ENCODE results near the gene SPATA2L. TPM values are rescaled to one million over a fixed set of nuclear protein-coding genes. Genes with fewer than 3 reads are reported as not detected.

The SPATA2L gene
- total RNA-seq, 1 donor from 2014 or later = 7.5 TPM

DNA sequence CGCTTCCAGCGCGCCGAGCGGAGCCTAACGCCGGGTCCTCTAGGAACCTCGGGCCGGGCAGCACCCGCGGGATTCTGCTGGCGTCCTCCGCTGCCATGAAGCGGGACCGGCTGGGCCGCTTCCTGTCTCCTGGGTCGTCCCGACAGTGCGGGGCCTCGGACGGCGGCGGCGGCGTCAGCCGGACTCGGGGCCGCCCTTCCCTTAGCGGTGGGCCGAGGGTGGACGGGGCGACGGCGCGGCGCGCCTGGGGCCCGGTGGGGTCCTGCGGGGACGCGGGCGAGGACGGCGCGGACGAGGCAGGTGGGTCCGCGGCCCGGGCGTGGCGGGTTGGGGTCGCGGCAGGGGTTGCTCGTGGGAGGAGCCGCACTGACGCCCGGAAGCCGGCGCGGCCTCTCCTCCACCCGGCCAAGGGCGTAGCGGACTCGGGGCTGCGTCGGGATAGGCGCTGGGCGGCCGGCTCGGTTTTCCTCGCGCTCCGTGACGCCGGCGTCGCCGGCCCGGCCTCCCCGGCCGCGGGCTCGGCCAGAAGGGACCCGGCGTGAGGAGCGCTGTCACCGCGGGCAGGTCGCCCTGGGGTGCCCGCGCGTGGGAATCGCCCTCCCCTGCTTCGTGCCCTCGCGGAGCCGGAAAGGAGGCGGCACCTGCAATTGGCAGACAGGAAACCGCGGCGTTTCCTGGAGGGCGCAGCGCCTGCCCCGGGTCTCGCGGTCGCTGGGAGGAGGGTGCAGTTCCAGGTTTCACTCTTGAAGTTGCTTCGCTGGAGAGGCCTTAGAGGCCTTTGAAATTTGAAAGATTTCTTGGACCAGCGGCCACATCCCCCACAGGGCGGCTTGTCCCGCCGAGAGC is 20.3 kb upstream of the SPATA2L start:
- Mint-ChIP-seq H3K27me3 (ENCODE audit: unreplicated experiment) (peaks cover 23% of the 10 kb centered on the region), H3K9me3 (ENCODE audit: unreplicated experiment) (no peaks in the 10 kb centered on the region), H3K27ac (ENCODE audit: unreplicated experiment) (no peak overlapping the region), H3K36me3 (ENCODE audit: low read depth, unreplicated experiment) (peaks cover 11% of the 10 kb centered on the region), H3K4me3 (ENCODE audit: unreplicated experiment) (peak overlapping the region; percentile 86), H3K4me1 (ENCODE audit: unreplicated experiment) (peaks cover 13% of the 10 kb centered on the region)
- TF ChIP-seq, protein P1, sequence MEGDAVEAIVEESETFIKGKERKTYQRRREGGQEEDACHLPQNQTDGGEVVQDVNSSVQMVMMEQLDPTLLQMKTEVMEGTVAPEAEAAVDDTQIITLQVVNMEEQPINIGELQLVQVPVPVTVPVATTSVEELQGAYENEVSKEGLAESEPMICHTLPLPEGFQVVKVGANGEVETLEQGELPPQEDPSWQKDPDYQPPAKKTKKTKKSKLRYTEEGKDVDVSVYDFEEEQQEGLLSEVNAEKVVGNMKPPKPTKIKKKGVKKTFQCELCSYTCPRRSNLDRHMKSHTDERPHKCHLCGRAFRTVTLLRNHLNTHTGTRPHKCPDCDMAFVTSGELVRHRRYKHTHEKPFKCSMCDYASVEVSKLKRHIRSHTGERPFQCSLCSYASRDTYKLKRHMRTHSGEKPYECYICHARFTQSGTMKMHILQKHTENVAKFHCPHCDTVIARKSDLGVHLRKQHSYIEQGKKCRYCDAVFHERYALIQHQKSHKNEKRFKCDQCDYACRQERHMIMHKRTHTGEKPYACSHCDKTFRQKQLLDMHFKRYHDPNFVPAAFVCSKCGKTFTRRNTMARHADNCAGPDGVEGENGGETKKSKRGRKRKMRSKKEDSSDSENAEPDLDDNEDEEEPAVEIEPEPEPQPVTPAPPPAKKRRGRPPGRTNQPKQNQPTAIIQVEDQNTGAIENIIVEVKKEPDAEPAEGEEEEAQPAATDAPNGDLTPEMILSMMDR (IDR thresholded peaks at IDR 0.05; ENCODE audit: unreplicated experiment) = no peak
- DNase-seq (ENCODE audit: low spot score) = peak; percentile 61

- peaks cover 13% of the 10 kb centered on the region for H3K4me1 Mint-ChIP-seq (ENCODE audit: unreplicated experiment)
- TF ChIP-seq, protein P1 (IDR thresholded peaks at IDR 0.05; ENCODE audit: unreplicated experiment) = no peak
- DNase-seq (ENCODE audit: low spot score) = peak; percentile 81
- H3K27me3 Mint-ChIP-seq (ENCODE audit: unreplicated experiment) = peaks cover 23% of the 10 kb centered on the region
- no peaks in the 10 kb centered on the region for H3K9me3 Mint-ChIP-seq (ENCODE audit: unreplicated experiment)
- H3K36me3 Mint-ChIP-seq (ENCODE audit: low read depth, unreplicated experiment) = peaks cover 11% of the 10 kb centered on the region
- H3K4me3 Mint-ChIP-seq (ENCODE audit: unreplicated experiment) = peak within 1 kb of the TSS; percentile 88
- H3K27ac Mint-ChIP-seq (ENCODE audit: unreplicated experiment) = no peak within 1 kb of the TSS
Measured at GRCh38 chr16:89720813-89721545, 19.5 kb upstream of the SPATA2L start, which contains the start of the genes VPS9D1 and ZNF276. Gene VPS9D1 (minus strand): TSS chr16:89720898. CDS start chr16:89720861, 37 bp downstream. Gene ZNF276 (plus strand): TSS chr16:89721537. CDS start chr16:89721641, 104 bp downstream.

DNA sequence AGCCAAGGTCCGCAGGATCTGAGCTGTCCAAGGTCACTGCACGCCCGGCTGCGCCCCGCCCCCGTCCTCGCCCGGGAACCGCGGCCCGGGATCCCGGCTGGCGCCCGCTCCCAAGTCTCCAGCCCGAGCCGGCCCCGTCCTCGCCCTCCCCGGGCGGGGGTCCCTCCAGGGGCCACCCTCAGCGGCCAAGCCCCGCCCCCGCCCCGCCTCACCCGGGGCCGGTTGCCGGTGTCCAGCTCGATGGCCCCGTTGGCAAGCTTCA is 19.0 kb upstream of the SPATA2L start:
- H3K9me3 Mint-ChIP-seq (ENCODE audit: unreplicated experiment) = no peaks in the 10 kb centered on the region
- H3K36me3 Mint-ChIP-seq (ENCODE audit: low read depth, unreplicated experiment) = peaks cover 11% of the 10 kb centered on the region
- DNase-seq (ENCODE audit: low spot score) = peak; percentile 55
- no peak overlapping the region for H3K27ac Mint-ChIP-seq (ENCODE audit: unreplicated experiment)
- H3K4me1 Mint-ChIP-seq (ENCODE audit: unreplicated experiment) = peaks cover 13% of the 10 kb centered on the region
- TF ChIP-seq, protein P1 (IDR thresholded peaks at IDR 0.05; ENCODE audit: unreplicated experiment) = no peak
- peak overlapping the region; percentile 88 for H3K4me3 Mint-ChIP-seq (ENCODE audit: unreplicated experiment)
- peaks cover 23% of the 10 kb centered on the region for H3K27me3 Mint-ChIP-seq (ENCODE audit: unreplicated experiment)

DNA sequence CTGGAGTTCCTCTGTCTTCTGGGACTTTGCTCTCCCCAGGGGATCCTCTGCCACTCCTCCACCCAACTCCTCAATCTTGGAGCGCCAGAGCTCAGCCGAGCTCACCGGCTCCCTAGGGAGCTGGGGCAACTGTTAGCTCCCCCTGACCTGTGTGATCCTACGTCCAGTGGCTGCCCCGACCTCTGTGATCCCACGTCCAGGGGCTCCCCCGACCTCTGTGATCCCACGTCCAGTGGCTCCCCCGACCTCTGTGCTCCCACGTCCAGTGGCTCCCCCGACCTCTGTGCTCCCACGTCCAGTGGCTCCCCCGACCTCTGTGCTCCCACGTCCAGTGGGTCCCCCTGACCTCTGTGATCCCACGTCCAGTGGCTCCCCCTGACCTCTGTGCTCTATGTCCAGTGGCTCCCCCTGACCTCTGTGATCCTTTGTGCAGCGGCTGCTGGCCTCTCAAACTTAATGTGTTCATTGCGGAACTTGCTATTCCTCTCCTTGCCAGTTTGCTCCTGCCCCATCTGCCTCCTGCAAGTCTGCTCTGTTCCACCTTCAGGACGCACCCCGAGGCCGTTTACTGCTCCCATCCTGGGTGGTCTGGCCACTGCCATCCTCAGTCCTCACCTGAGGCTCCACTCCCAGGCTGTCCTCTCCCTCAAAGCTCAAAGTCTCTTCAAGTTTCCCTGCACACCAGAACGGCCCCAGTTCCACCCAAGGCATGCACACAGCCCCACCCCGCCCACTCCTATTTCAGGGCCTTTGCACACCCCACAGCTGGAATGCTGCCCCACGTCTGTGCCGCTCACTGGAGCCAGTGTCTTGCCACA is 16.4 kb upstream of the SPATA2L start:
- TF ChIP-seq, protein P1 (IDR thresholded peaks at IDR 0.05; ENCODE audit: unreplicated experiment) = no peak
- no peak for DNase-seq (ENCODE audit: low spot score)
- no peaks in the 10 kb centered on the region for H3K9me3 Mint-ChIP-seq (ENCODE audit: unreplicated experiment)
- peaks cover 23% of the 10 kb centered on the region for H3K27me3 Mint-ChIP-seq (ENCODE audit: unreplicated experiment)
- H3K4me3 Mint-ChIP-seq (ENCODE audit: unreplicated experiment) = peak overlapping the region; percentile 56
- H3K27ac Mint-ChIP-seq (ENCODE audit: unreplicated experiment) = no peak overlapping the region
- H3K4me1 Mint-ChIP-seq (ENCODE audit: unreplicated experiment) = peaks cover 7% of the 10 kb centered on the region
- H3K36me3 Mint-ChIP-seq (ENCODE audit: low read depth, unreplicated experiment) = peaks cover 6% of the 10 kb centered on the region

All from endothelial cell (in vitro differentiated cells).